NCI-H1436 (cell line): ENCODE data around the gene KICS2.

Experiments
- DNase-seq: peaks from one replicate; lab custom pipeline; 2025; lab: John Stamatoyannopoulos, UW

The KICS2 gene

GRCh38 chr12:64173456-64173855 is 48.6 kb downstream of the KICS2 start:
- DNase-seq = no peak
